Esophagus muscularis mucosa (tissue), 4 donors: ENCODE results near the gene L3MBTL4.

Source experiments
- EP300 ChIP-seq: sonication (generic); formaldehyde crosslinking; IDR thresholded peaks from one replicate; pipeline ENCODE4 v1.6.1; 2017; ENCODE audit warnings: antibody characterized with exemption
- POLR2A ChIP-seq: fragments of 450-650 bp; IDR thresholded peaks from one replicate; pipeline ENCODE4 v1.6.1; 2017; ENCODE audit warnings: antibody characterized with exemption, moderate library complexity, mild to moderate bottlenecking, low read depth
- POLR2AphosphoS5 ChIP-seq, 2 donors: sonication (generic); formaldehyde crosslinking; IDR thresholded peaks; one replicate each; pipeline ENCODE4 v1.6.1; 2017; ENCODE audit warnings: antibody characterized with exemption in 2 of 2
- TF ChIP-seq, protein P1 (sequence below), 3 experiments: fragments of 200-600 bp in 2 of 3; fragments of 450-650 bp in 1 of 3; sonication (generic) in 2 of 3; IDR thresholded peaks; one replicate each; pipeline ENCODE4 v1.5.1; 2017 to 2019; ENCODE audit warnings: antibody characterized with exemption in 3 of 3, mild to moderate bottlenecking in 2 of 3, moderate library complexity in 1 of 3

DNA sequence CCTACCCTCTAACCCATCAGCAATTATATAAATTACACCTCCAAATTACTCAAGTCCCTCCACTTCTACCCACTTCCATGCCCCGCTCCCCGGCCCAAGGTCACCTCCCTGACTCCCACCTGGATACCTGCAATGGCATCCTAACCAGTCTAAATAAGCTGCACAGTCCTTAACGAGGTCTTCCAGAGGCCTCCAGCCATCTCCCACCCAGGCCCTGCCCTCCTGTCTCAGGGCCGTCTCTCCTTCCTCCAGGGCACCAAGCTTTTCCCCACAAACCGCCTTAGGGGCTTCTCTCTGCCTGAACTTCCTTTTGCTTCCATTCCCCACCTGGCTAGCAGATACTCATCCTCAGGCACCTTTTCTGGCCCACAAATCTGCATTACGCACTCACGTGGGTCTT, 4.8 kb downstream of the L3MBTL4 start:
- TF ChIP-seq, protein P1, sequence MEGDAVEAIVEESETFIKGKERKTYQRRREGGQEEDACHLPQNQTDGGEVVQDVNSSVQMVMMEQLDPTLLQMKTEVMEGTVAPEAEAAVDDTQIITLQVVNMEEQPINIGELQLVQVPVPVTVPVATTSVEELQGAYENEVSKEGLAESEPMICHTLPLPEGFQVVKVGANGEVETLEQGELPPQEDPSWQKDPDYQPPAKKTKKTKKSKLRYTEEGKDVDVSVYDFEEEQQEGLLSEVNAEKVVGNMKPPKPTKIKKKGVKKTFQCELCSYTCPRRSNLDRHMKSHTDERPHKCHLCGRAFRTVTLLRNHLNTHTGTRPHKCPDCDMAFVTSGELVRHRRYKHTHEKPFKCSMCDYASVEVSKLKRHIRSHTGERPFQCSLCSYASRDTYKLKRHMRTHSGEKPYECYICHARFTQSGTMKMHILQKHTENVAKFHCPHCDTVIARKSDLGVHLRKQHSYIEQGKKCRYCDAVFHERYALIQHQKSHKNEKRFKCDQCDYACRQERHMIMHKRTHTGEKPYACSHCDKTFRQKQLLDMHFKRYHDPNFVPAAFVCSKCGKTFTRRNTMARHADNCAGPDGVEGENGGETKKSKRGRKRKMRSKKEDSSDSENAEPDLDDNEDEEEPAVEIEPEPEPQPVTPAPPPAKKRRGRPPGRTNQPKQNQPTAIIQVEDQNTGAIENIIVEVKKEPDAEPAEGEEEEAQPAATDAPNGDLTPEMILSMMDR (IDR thresholded peaks at IDR 0.05), result no peak
- TF ChIP-seq POLR2A (no peak), EP300 (no peak), POLR2AphosphoS5 (IDR thresholded peaks at IDR 0.05) (no peak)
